GM21737 (cell line): Measurements from ENCODE around the gene TOP2A.
"Not testable (repeated sequence)": the region's sequence is repeated elsewhere in the genome, so short reads cannot be mapped to it uniquely, and the experiment has no call there.

ENCODE experiments used
- ATAC-seq: cut with Tn5 transposase; IDR thresholded peaks from one replicate; pipeline ENCODE4 v1.9.1; 2021; ENCODE audit warnings: mild to moderate bottlenecking, moderate library complexity; ENCODE audit not compliant: unreplicated experiment

The TOP2A gene

DNA sequence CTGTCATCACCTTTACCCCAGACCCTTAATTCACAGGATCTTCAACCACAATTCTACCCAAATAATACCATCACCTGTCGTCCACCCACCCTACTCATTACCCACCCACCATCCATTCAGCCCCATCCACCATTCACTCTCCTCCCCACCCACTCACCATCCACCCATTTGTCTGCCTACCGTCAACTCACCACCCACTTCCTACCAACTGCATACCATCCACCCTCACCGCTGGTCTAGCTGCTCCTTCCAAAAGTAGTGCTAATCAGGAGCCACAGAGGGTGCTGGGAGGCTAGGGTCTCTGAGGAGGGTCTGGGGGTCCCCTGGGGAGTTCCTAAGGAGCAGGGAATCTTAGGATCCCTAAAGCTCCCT lies 13.5 kb upstream of the TOP2A start:
- no peak for ATAC-seq

DNA sequence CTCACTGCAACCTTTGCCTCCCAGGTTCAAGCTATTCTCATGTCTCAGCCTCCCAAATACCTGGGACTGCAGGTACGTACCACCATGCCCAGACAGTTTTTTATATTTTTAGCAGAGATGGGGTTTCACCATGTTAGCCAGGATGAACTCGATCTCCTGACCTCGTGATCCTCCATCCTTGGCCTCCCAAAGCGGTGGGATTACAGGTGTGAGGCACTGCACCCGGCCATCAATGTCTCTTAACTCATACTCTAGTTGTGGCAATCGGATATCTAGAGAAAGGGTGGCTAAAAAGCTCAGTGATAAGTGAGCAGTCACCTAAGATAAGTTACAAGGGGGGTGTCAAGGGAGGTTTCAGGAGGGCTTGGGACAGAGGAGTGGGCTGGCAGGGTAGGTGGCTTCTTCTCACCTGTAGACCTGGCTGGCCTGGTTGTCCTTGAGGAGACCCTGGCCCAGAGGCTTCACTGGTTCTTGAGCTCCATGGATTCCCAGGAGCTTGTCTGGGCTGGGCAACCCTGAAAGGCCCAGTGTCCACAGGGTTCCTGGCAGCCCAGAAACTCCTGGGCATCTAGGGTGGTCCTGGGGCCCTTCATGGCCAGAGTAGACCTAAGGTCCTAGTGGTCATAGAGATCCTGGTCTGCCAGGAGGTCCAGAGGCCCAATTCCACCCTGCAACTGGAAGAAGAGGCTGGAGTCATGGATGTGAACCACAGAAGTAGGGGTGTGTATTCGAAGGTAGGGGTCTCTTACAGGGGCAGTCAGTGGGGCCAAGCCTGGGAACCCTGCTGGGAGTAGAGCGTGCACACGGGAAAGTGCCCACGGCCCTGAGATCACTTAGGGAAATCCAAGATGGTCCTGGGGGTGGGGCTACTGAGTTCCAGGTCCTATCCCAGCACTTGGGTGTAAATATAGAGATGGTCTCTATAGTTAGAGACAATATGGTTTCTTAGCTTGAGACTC lies 12.9 kb upstream of the TOP2A start:
- no peak for ATAC-seq

DNA sequence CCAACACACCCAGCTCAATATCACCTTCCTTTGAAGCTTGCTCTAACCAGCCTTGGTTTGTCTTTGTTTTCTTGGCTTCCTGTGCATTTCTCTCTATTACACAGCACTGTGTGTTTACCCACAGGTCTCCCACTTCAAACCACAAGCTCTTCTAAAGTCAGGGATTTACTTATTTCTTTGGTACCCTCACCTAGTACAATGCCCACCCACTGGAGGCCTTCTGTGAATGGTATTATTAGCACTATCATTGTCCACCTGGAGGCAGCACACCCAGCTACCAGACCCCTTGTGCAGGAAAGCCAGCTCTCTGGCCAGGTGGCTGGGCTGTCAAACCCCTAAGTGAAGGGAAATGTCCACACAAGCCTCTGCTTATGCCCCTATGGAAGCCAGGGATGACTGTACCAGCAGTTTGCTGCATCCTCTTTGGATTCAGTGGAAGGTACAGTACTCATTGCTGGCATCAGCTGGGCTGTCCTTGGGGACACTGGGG lies 9.4 kb upstream of the TOP2A start:
- ATAC-seq: no peak

DNA sequence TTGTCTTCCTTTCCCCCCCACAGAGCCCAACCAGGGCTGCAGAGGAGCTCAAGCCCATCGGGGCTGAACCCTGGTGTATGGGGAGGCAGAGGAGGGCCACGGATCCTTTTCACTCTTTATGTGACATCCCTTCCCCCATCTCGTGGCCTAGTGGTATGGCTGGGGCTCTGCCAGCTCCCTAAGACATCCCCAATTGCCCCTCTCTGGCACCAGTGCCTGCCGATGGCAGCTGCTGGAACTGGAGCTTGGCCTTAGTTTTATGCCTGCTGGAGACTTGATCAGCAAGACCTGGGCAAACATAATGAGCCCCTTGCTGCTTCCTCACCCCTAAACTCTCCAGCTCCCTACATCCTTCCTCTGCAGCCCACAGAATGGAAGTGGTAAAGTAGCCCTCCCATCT lies 8.0 kb upstream of the TOP2A start:
- no peak for ATAC-seq

DNA sequence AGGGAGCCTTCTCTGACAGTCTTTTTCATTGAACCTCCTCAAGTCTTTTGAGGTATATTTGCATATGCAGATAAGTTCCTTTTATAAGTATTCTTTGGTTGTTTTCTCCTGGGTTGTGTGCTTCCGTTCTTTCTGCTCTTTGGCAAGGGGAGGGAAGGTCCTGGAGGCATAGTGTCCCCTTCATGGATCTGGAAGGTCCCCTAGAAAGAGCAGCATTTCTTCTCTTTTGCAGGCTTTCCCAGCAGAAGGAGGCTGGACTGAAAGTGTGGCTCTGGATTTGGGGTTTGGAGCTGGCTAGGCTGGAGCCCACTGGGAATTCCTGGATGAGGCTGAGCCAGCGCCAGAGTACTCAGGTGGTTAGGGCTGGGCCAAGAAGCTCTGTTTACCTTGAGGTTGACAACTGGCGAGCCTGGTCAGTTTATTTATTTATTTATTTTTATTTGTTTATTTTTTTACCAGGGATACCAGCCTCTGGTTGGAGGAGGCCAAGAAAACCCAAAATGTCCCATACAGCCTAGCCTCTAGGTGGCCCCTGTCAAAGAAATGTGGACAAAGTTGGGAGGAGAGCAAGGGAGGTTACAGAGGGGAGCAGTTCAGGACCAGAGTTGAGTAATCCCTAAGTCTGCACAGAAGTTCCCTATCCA lies 5.4 kb upstream of the TOP2A start:
- ATAC-seq: no peak

DNA sequence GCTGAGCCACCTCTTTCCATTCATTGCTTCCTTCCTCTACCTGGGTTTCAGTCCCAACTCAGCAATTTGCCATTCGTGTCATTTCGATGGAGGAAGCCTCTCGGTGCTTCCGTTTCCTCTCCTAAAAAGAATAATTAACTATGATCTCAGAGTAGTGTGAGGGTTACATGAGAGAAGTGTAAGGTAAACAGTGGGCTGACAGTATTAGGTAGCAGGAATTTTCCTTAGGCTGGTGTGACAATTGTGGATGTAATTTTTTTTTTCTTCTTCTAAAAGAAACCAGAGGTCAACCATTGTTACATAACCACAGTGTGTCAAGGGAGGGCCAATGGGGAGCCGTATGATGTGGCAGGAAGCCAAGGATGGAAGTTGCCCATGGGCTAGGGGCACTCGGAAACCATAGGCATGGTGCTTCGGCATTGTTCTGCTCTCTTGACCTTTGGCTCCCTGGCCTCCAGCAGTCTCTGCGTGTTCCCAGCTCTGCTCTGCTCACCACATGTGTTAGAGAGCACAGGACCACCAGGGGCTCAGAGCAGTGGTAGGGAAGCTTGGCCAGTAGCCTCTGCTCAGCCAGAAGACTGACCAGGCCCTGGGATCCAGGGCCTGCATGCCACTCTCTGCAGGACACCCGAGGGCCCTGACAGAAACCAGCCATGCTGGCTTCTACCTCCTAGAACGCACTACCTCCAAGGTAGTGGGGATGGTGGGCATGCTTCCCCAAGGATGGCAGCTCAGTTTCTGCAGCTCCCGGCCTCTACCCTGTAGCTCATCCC lies 2.0 kb upstream of the TOP2A start:
- no peak for ATAC-seq

DNA sequence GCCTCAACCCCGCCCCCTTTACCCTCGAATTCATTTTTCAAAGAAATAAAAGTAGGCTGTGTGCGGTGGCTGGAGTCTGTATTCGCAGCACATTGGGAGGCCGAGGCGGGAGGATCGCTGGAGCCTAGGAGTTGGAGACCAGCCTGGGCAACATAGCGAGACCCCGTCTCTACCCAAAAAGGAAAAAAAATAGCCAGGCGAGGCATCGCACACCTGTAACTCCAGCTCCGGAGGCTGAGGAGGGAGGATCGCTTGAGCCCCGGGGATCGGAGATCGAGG lies 671 bp upstream of the TOP2A start:
- ATAC-seq: no peak

DNA sequence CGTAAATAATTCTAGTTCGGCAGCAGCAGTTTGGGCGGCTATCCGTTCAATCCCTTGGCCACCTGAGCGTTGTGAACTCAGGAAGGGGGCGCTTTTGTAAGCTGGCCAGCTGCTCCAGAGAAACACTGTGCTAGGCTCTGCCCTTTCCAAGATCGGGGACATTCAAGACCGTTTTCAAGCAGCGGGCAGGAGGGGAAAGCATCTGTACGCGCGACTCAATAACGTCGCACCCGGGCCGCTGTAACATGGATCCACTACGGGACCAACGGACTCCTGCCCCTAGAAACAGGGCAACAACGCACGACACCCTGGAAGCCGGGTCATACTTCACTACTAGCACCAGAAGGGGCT lies 463 bp downstream of the TOP2A start:
- ATAC-seq: no peak

DNA sequence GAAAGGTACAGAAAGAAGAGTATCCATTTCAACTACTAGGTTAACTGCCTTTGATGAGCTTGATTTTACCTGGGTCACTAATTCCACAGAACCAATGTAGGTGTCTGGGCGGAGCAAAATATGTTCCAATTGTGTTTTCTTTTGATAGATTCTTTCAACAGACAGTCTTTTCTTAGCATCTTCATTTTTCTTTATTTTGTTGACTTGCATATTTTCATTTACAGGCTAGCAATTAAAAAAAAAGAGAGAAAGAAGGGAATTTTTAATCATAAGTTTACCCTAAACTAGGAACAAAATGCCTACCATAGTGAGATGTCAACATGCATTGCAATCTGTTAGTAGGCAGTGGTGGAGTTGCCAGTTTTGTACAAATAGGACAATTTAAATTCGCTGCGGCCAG lies 1.0 kb downstream of the TOP2A start:
- no peak for ATAC-seq

DNA sequence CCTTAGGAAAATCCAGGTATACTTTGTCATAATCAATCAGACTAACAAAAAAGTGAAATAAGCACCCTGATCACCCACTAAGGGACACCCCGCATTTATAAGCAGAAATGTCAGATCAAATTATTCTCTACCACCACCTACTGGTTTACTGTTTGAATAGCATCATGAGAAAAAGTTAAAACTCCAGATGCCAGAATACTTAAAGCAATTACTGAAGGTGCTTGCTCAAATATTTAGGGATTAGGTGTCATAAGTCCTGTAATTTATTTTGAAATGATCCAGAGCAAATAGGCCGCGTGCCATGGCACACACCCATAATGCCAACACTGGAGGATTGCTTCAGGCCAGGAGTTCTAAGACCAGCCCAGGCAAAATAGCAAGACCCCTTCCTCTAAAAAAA lies 2.3 kb downstream of the TOP2A start:
- ATAC-seq: no peak

DNA sequence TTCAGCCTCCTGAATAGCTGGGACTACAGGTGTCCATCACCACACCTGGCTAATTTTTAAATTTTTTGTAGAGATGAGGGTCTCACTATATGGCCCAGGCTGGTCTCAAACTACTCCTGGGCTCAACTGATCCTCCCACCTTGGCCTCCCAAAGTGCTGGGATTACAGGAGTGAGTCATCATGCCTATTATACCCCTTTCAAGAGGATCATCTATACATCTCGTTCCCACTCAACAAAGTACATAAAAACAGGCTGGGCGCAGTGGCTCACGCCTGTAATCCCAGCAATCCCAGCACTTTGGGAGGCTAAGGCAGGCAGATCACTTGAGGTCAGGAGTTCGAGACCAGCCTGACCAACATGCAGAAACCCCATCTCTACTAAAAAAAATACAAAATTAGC lies 3.4 kb downstream of the TOP2A start:
- not testable (repeated sequence) for ATAC-seq

DNA sequence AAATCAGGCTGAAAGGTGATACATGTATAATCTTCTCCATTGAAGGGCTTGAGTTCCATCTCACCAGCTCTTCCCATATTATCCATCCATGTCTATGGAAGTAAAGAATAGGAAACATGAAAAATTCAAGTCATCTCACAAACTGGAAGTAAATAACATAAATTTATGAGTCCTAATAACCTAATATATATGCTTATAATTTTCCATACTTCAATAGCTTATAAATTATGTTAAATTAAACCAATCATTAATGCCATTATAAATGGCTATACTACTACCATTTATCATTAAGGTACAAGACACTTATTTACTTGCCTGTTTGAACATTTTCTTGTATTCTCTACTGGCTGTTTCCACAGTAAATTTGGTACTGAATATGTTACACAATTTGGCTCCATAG lies 4.8 kb downstream of the TOP2A start:
- no peak for ATAC-seq

DNA sequence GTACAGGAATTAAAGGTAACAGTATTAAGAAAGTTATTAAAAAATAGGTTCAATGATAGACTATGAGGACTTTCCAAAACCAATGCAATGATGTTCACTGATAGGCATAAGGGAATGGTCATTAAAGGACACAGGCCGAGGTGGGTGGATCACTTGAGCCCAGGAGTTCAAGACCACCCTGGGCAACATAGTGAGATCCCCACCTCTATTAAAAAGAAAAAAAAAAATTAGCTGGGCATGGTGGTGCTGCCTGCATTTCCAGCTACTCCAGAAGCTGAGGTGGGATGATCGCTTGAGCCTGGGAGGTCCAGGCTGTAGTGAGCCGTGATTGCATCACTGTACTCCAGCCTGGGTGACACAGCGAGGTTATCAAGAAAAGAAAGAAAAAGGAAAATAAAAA lies 5.9 kb downstream of the TOP2A start:
- no peak for ATAC-seq

DNA sequence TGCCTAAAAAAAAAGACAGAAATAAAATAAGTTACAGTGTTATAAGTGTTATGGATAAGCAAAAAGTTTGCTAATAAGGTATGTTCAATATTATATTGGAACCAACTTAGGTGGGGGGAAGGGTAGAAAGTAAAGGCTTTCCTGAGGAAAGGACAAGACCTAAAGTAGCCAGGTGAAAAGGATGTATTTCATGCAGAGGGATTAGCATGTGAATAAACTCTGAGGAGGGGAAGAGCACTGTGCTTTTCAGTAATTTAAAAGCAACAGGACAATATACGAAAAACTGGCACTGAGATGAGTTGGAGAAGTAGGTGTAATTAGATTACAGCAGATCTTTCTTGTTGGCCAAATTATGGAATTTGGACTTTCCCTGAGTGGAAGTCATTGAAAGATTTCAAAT lies 7.6 kb downstream of the TOP2A start:
- no peak for ATAC-seq

DNA sequence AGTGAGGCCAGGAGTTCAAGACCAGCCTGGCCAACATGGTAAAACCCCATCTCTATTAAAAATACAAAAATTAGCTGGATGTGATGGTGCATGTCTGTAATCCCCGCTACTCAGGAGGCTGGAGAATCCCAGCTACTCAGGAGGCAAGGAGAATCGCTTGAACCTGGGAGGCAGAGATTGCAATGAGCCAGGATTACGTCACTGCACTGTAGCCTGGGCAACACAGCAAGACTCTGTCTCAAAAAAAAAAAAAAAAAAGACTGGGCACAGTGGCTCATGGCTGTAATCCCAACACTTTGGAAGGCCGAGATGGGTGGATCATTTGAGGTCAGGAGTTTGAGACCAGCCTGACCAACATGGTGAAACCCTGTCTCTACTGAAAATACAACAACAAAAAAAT lies 8.2 kb downstream of the TOP2A start:
- ATAC-seq: not testable (repeated sequence)

DNA sequence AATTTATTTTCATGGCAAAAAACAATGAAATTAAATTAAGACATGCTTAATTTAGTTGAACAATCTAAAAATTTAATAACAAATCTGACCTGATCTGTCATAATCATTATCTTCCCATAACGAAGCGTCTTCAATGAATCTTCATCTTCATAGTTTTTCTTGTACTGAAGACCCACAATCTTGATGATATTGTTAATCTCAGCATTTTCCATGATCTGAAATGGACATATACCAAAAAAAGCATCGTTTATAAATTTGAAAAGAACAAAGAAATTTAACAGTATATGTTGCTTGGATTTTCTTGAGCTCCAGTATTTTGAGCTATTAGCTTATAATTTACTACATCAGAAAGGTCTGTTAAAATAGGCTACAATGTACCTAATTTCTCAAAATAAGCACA lies 10.2 kb downstream of the TOP2A start:
- no peak for ATAC-seq

DNA sequence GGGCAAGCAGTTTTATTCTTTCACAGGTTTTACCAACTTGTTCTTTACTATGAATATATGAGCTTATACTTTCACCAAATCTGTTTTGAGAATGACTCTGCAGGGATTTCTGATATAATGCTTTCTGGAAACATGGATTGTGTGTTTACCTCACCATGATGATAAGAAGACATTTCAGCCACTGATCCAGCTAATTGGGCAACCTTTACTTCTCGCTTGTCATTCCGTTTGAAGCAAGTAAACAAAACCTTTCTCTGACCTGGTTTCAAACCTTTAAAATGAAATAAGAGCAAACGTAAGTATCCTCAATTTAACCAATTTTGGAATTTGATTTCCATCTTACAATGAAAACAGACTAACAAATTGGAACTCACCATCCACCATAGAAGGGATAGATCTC lies 13.7 kb downstream of the TOP2A start:
- ATAC-seq: no peak

DNA sequence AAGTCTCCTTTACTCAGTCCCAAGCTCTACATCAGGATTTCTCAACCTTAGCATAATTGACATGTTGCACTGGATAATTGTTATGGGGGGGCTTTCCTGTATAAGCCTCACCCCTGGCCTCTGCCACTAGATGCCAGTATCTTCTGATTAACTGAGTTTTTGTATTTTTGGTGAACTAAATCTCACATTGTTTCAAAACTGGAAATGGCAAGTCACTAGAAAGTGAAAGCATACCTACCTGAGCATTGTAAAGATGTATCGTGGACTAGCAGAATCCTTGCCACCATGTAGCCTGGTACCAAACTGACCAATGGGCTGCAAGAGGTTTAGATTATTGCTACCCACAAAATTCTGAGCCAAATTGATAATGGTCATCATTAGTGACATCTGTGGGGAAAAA lies 15.0 kb downstream of the TOP2A start:
- no peak for ATAC-seq

DNA sequence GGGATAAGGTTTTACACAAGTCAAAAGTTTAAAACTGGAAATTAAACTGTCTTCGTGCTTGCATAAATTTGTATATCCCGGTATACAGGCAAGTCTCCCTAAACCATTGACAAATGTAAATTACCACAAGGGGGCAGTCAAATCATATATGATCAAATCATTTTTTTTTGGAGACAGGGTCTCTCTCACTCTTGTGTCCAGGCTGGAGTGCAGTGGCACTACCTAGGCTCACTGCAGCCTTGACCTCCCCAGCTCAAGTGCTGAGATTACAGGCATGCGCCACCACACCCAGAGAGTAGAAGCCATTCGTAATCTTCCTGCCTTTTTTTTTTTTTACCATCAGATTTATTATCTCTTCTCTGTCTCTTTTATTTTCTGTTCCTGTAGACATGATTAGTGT lies 18.5 kb downstream of the TOP2A start:
- no peak for ATAC-seq

DNA sequence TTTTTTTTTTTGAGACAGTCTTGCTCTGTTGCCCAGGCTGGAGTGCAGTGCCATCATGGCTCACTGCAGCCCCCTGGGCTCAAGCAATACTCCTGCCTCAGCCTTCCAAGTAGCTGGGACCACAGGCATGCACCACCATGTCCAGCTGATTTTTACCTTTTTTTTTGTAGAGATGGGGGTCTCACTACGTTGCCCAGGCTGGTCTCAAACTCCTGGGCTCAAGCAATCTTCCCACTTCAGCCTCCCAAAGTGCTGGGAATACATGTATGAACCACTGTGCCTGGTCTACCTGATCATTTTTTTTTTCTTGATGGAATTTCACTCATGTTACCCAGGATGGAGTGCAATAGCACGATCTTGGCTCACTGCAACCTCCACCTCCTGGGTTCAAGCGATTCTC lies 31.1 kb downstream of the TOP2A start:
- not testable (repeated sequence) for ATAC-seq

DNA sequence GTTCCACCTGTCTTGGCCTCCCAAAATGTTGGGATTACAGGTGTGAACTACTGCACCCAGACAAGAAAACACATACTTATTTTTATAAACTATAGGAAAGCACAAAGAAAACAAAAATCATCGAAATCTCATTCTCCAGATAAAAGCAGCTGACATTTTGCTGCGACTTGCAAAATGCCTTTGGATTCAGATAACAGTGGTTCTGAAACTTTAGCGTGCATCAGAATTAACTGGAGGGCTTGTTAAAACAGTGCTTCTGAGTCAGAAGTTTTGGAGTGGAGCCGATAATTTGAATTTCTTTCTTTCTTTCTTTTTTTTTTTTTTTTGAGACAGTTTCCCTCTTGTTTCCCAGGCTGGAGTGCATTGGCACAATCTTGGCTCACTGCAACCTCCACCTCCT lies 35.4 kb downstream of the TOP2A start:
- ATAC-seq: no peak

DNA sequence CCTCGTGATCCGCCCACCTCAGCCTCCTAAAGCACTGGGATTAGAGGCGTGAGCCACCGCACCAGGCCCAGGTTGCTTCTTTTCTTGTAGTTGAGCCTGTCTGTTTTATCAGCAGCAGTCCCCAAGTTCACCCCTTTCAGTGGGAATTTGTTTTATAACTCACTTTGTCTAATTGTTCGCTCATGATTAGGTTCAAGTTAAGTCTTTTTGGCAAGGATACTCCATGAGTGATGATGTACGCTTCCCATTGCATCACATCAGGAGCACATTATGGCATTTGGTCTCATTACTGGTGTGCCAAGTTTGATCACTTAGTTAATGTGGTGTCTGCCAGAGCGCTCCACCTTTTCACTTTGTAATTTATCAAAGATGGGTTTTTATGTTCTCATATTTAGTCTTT lies 38.7 kb downstream of the TOP2A start:
- ATAC-seq: no peak
